Ammon's horn (tissue), 1 donor: ENCODE data around the gene EXOC3L1.
A peak's percentile ranks its signal among the peaks of the same experiment; 100 is the strongest.

Experiments
- DNase-seq: peaks from one replicate; pipeline ENCODE4 v3.0.0-alpha.2; 2016; ENCODE audit warnings: low spot score

The EXOC3L1 gene

GRCh38 chr16:67181346-67181745 lies 8.6 kb downstream of the EXOC3L1 start:
- DNase-seq: no peak

- DNase-seq: no peak
Measured at GRCh38 chr16:67180166-67180565, 9.8 kb downstream of the EXOC3L1 start.

- DNase-seq: no peak
Measured at GRCh38 chr16:67179421-67180080, 10.4 kb downstream of the EXOC3L1 start.

DNA sequence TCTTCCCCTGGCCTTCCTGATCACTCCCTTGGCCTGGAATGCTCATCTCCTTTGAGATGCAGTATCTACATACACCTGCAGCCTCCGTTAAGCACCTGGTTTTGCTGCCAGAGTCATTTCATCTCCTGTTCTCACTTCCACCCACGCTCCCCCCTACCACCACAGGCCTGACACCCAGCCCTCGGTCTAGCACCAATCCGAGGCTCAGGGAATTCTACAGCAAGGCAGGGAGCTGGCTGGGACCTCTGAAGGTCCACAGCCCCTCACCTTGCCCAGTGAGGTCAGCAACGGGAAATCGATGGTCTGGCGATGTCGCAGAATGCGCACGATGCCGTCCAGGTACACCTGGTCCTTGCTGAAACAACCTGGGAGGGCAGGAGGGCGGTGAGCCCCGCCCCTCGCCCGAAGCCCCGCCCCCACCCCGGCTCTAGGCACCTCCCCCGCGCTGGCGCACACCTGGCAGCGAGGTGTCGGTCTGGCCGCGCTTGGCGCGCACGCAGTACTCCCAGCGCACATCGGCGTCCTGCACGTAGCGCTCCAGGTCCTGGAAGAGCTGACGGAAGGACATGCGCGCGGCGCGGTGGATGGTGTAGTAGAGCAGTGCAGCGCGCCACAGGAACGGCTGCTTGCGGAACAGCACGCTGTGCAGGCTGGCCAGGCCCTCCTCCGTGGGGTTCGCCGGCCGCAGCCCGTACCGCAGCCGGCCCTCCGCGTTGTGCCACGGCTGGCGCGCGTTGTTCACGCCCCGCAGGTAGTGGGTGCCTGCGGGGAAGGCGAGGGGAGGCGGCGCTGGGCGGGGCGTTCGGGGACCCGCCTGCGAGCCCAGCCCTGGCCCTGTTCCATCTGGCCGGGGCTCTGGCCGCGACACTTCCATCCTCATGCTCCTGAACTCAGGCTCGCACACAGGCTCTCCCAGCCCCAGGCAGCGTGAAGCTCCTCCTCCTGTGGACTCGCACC lies 11.9 kb downstream of the EXOC3L1 start:
- DNase-seq: peak; percentile 61

DNA sequence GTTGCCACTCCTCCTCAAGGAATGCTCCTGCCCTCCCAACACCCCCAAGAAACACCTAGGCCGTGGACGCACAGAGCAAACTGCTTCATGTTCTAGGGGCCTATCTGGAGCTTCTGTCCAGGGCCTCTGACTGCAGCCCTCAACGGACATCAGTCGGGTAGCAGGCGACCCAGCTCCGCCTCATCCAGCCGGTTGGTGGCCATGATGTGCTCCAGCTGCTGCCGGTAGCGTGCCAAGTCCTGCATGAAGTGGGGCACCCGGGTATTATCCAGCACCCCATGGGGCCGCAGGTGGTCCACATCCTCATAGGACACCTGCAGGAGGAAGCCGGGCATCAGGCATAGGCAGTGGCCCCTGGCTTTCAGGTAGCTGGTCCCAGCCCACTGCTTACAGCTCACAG lies 13.3 kb downstream of the EXOC3L1 start:
- DNase-seq: no peak

DNA sequence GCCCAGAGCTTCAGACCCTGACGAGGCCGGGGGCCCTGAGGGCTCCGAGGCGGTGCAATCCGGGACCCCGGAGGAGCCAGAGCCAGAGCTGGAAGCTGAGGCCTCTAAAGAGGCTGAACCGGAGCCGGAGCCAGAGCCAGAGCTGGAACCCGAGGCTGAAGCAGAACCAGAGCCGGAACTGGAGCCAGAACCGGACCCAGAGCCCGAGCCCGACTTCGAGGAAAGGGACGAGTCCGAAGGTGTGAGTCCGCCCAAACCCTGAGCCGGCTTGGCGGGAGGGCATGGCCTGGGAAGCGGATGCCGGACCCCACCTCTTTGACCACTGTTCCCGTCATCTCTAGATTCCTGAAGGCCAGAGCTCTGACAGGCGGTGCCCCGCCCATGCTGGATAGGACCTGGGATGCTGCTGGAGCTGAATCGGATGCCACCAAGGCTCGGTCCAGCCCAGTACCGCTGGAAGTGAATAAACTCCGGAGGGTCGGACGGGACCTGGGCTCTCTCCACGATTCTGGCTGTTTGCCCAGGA lies 15.2 kb downstream of the EXOC3L1 start:
- no peak for DNase-seq

- DNase-seq: peak; percentile 90
Measured at GRCh38 chr16:67173808-67174705, 15.9 kb downstream of the EXOC3L1 start.

GRCh38 chr16:67173323-67173722 lies 16.6 kb downstream of the EXOC3L1 start:
- no peak for DNase-seq

GRCh38 chr16:67170949-67171649 lies 18.8 kb downstream of the EXOC3L1 start:
- no peak for DNase-seq

GRCh38 chr16:67170168-67170948 lies 19.6 kb downstream of the EXOC3L1 start, which contains the start of gene NOL3:
Gene NOL3, plus strand, starts transcription at chr16:67170538.
- peak; percentile 70 for DNase-seq

DNA sequence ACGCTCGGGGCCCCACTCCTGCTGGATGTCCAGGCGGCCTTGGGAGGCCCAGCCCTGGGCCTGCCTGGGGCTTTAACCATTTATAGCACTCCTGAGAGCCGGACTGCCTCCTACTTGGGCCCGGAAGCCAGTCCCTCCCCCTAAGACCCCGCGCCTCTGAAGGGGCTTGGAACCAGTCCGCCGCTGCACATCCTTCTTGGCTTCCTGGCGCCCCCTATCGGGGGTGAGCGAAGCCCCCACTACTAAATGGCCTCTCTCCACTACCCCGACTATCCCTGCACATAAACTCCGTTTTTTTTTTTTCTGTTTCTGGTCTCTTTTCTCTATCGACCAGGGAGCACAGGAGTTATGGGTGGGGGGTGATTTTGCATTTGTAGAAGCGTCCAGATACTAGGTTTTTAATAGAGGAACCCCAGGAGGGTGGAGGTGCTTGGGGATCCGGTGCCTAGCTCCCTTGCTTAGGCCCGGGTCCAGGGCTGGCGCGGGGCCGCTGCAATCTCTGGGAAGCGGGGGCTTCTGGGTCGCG lies 20.2 kb downstream of the EXOC3L1 start:
- DNase-seq: no peak

- no peak for DNase-seq
Measured at GRCh38 chr16:67169011-67169451, 20.9 kb downstream of the EXOC3L1 start.

- no peak for DNase-seq
Measured at GRCh38 chr16:67167588-67167987, 22.3 kb downstream of the EXOC3L1 start.

DNA sequence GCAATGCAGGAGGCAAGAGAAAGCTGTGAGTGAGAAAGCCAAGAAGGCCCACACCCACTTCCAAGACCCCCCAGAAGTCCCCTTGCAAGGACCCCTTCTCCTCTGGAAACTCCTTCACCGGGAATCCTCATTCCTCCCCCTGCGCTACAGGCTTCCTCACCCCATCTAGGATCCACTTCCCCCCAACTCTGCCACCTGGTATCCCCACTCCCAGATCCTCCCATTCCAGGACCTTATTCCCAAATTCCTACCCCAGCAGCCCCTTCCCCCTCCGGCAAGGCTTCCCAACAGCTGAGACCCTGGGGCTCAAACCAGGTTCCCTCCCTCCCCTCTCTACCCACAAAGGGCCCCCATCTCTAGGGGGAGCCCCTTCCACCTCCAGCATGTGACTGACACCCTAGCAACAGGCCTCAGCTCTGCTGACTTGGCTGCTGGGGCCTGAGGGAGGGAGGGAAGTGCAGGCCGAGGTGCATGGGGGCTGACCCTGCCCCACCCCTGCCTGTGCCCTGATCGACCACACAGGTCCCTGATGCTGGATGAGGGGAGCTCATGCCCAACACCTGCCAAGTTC lies 23.3 kb downstream of the EXOC3L1 start:
- no peak for DNase-seq

- no peak for DNase-seq
Measured at GRCh38 chr16:67166110-67166547, 23.8 kb downstream of the EXOC3L1 start.

DNA sequence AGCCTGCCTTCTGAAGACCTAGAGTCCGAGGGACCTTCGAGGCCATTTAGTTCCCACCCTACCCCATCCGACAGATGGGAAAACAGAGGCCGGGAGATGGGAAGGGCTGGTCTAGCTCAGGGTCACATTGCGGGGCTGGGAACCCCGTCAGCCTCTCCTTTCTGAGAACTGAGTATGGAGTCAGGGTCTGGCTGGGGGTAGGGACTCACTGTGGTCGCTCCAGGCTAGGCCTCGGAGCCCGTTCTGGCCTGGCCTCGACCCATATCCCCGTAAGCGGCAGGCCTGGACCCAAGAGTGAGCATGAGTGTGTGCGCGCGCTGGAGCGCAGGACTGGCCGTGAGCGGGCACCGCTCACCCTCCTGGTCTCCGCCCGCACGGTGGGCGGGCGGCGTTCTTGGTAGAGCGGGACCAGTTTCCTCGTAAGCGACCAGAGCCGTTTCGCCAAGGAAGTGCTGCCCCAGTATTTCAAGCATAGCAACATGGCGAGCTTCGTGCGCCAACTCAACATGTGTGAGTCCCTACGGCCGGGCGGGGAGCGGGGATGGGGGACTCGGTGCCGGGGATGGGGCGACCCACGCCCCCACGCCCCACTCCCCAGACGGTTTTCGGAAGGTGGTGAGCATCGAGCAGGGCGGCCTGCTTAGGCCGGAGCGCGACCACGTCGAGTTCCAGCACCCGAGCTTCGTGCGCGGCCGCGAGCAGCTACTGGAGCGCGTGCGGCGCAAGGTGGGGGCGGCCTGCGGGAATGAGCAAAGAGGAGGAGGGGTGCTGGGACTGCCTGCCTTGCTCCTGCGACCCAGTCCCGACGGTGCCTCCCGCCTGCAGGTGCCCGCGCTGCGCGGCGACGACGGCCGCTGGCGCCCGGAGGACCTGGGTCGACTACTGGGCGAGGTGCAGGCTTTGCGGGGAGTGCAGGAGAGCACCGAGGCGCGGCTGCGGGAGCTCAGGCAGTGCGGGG lies 24.5 kb downstream of the EXOC3L1 start:
- DNase-seq: no peak

DNA sequence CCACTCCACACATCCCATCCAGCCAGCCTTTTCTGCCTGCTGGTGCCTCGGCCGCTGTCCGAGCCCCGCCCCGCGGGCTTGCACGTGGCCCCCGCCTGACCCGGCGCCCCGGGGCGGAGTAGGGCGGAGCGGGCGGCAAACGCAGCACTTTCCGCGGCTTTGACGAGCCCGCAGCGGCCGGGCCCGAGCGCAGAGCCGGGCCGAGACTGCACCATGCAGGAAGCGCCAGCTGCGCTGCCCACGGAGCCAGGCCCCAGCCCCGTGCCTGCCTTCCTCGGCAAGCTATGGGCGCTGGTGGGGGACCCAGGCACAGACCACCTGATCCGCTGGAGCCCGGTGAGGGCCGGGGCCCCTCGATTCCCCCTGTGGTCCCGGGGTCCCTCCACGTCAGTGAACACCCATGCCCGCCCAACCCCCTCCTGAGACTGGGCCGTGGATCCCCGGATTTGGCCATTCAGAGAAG lies 25.3 kb downstream of the EXOC3L1 start, which contains the start of gene HSF4:
TSS of gene HSF4 (plus strand) at position 147 of the 463 bp plus-strand sequence. CDS start at position 214, 67 bp downstream.
- no peak for DNase-seq

DNA sequence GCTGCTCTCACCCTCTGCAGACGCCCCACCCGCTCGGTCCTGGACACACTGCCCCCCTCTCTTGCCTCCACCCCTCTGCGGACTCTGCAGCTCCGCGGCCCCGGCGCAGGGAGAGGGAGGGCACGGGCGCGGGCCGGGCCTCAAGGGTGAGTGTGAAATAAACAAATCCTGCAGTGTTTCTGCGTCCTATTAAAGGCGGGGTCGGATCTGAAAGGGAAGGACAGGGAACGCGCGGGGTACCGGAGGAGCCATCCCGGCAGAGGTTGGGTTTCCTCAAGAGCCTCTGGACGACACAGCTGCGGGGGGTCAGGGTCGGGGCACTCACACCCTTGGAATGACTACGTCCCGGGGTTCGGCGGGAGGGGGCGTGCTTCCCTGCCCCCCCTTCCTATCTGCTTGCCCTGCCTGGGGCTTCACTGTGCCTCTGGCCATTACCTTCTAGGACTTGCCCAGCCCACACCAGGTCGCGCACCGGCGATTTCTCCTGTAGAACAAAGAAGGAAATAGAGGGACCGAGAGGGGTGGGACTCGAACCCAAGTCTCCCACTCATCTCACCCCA lies 25.9 kb downstream of the EXOC3L1 start:
- no peak for DNase-seq
